Thyroid gland (tissue), 4 donors: ENCODE results near the gene TMEM144. TPM values are rescaled to one million over a fixed set of nuclear protein-coding genes. Genes with fewer than 3 reads are reported as not detected.

Experiments
- DNase-seq, 2 donors: peaks; one replicate each; pipeline ENCODE4 v3.0.0-alpha.2; 2019
- H3K27ac ChIP-seq, 3 donors: fragments of 200-600 bp; sonication (generic); 1 replicate in 2 of 3; 2 replicates in 1 of 3; pipeline ENCODE4 v1.5.1; 2016 to 2019; ENCODE audit warnings: mild to moderate bottlenecking in 1 of 3, moderate library complexity in 1 of 3
- H3K27me3 ChIP-seq: fragments of 200-600 bp; sonication (generic); one replicate; pipeline ENCODE4 v1.5.1; 2019
- H3K36me3 ChIP-seq, 2 donors: fragments of 200-600 bp; sonication (generic); one replicate each; pipeline ENCODE4 v1.5.1; 2016 to 2019
- H3K4me1 ChIP-seq, 2 donors: fragments of 200-600 bp; sonication (generic); one replicate each; pipeline ENCODE4 v1.5.1; 2017 to 2019
- H3K4me3 ChIP-seq, 3 donors: fragments of 200-600 bp; sonication (generic); replicated peaks in 1 of 3; 1 replicate in 2 of 3; 2 replicates in 1 of 3; pipeline ENCODE4 v1.5.1; 2016; ENCODE audit warnings: mild to moderate bottlenecking in 1 of 3
- H3K9me3 ChIP-seq: fragments of 200-600 bp; sonication (generic); one replicate; pipeline ENCODE4 v1.5.1; 2017
- POLR2A ChIP-seq, 2 donors: fragments of 450-650 bp; IDR thresholded peaks; one replicate each; pipeline ENCODE4 v1.6.1; 2017; ENCODE audit warnings: antibody characterized with exemption in 2 of 2, mild to moderate bottlenecking in 2 of 2, moderate library complexity in 1 of 2
- WGBS, 2 donors: methylation state at CpG; one replicate each; pipeline ENCODE4 v1.1.5; 2017; 5-methylcytosine and 5-hydroxymethylcytosine counted together
- intact Hi-C: fragments of 100-400 bp; cut with DNase I; formaldehyde crosslinking; loops from one replicate; pipeline ENCODE4 v1.15.1; 2023
- total RNA-seq, 4 donors: library from RNA; depleted of rRNA; stranded (reverse); fragments of >200 nt; gene quantifications; one replicate each; pipeline ENCODE4 v1.2.3, GENCODE V29; 2016
- TF ChIP-seq, protein P1 (sequence below), 6 experiments: fragments of 200-600 bp in 3 of 6; fragments of 450-650 bp in 3 of 6; sonication (generic) in 3 of 6; IDR thresholded peaks; one replicate each; pipeline ENCODE4 v1.5.1; 2016 to 2019; ENCODE audit warnings: antibody characterized with exemption in 6 of 6, mild to moderate bottlenecking in 2 of 6, inconsistent platforms in 1 of 6, moderate library complexity in 1 of 6

The TMEM144 gene
- total RNA-seq, 4 donors from 2014 or later, result 22.1 to 34.9 (median 29.6) TPM

DNA sequence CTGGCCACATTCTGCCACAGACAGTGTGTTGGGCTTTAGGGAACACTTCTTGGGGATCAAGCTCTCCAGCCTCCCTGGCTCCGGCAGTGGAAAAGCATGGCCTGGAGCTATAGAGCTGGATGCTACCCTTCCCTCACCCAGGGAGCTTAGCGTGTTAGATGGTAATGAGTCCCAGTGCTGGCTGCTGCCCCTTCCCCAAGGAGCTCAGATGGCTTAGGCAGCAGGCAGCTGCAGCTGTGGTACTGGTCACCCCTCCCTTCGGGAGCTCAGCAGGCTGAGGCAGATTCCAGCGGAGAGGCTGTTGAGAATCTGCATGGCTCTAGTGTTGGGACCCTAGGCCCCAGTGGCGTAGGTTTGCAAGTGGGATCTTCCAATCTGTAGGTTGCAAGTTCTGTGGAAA lies 19.5 kb downstream of the TMEM144 start:
- 70 to 100% methylated on average over 1 to 5 of the region's 5 CpGs for WGBS, 2 donors
- intact Hi-C loops, result no loop called here

DNA sequence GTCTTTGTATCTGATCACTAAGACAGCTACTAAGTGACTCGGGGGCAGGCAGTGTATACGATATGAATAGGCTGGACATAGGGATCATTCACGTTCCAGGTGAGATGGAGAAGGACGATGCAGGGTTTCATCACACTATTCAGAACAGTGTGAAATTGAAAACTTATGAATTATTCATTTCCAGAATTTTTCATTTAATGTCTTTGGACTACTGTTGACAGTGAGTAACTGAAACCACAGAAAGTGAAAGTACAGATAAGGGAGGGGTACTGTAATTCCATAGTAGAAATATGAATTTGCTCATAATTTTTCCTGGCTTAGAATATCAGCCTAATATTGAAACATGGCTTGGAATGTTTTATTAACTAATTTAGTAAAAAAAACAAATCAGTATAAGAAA lies 24.4 kb downstream of the TMEM144 start:
- Histone ChIP-seq H3K36me3 (no peaks in the 10 kb centered on the region), H3K9me3 (no peaks in the 10 kb centered on the region), H3K27me3 (no peaks in the 10 kb centered on the region), H3K4me3 (no peak overlapping the region), H3K27ac (no peak overlapping the region), H3K4me1 (no peaks in the 10 kb centered on the region)
- intact Hi-C loops, result no loop called here
- DNase-seq, result no peak
- no peak for TF ChIP-seq POLR2A (IDR thresholded peaks at IDR 0.05)
- TF ChIP-seq, protein P1, sequence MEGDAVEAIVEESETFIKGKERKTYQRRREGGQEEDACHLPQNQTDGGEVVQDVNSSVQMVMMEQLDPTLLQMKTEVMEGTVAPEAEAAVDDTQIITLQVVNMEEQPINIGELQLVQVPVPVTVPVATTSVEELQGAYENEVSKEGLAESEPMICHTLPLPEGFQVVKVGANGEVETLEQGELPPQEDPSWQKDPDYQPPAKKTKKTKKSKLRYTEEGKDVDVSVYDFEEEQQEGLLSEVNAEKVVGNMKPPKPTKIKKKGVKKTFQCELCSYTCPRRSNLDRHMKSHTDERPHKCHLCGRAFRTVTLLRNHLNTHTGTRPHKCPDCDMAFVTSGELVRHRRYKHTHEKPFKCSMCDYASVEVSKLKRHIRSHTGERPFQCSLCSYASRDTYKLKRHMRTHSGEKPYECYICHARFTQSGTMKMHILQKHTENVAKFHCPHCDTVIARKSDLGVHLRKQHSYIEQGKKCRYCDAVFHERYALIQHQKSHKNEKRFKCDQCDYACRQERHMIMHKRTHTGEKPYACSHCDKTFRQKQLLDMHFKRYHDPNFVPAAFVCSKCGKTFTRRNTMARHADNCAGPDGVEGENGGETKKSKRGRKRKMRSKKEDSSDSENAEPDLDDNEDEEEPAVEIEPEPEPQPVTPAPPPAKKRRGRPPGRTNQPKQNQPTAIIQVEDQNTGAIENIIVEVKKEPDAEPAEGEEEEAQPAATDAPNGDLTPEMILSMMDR (IDR thresholded peaks at IDR 0.05), result no peak
- 95% methylated on average over 4 of the region's 4 CpGs for WGBS, 2 donors

More for the DNA sequence above, 19.5 kb downstream of the TMEM144 start:
- TF ChIP-seq, protein P1 (IDR thresholded peaks at IDR 0.05), result no peak
- no peak for TF ChIP-seq POLR2A (IDR thresholded peaks at IDR 0.05)
- Histone ChIP-seq H3K27ac (no peak overlapping the region), H3K4me3 (no peak overlapping the region), H3K4me1 (no peaks in the 10 kb centered on the region), H3K9me3 (no peaks in the 10 kb centered on the region), H3K27me3 (no peaks in the 10 kb centered on the region), H3K36me3 (no peaks in the 10 kb centered on the region)
- no peak for DNase-seq

DNA sequence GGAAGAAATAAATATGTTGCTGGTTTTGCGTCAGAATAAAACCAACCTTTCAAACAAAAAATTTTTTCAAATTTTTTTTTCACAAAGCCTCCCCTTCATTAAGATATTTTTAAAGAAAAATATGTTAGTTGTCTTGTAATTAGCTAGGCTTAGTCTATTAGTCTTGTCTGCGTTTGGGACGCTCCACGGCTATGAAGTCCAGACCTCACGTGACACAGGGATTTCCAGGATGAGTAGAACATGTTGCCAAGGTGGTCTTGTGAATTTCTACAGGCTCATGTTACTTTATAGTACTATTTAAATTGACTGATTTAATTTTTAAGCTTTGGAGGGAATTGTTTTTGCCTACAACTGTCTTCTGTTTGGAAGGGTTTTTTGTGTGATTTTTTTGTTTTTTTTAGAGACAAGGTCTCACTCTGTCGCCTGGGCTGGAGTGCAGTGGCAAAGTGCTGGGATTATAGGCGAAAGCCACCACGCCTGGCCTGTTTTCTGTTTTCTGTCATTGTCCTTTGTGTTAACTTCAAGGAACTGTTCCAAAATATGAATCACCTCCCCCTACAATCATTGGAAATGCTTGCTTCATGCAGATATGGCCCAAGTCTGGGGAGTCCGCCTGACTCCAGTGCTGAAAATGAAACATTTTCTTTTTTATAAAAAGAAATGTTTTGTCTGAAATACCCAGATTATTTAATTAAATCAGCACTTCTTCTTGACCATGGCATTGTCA lies 26.2 kb downstream of the TMEM144 start:
- no peak overlapping the region for H3K27ac ChIP-seq
- no peak overlapping the region for H3K4me3 ChIP-seq
- H3K4me1 ChIP-seq, result no peaks in the 10 kb centered on the region
- H3K36me3 ChIP-seq, result no peaks in the 10 kb centered on the region
- H3K27me3 ChIP-seq, result no peaks in the 10 kb centered on the region
- 77 to 94% methylated on average over 9 of the region's 9 CpGs for WGBS, 2 donors
- no peaks in the 10 kb centered on the region for H3K9me3 ChIP-seq
- intact Hi-C loops, result no loop called here
- no peak for DNase-seq
- TF ChIP-seq POLR2A (IDR thresholded peaks at IDR 0.05), result no peak
- TF ChIP-seq, protein P1 (IDR thresholded peaks at IDR 0.05), result no peak

DNA sequence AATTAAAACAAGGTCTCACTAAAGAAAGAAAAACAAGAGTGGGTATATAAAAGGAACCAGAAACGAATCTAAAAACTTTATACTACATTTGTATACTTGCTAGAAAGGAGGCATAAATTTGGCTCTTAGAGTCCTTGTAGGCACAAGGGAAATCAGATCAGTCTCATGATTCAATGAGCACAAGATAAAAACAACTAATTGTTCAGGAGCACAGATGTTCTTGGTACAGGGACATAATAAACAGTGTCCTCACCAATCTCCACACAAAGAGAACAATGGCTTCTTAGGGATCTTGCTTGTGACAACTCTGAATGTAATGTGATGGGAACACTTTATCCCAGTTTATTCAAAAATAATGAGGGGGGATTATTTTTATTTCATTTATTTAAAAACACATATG lies 28.3 kb downstream of the TMEM144 start:
- Histone ChIP-seq H3K36me3 (no peaks in the 10 kb centered on the region), H3K9me3 (no peaks in the 10 kb centered on the region), H3K4me1 (no peaks in the 10 kb centered on the region), H3K27ac (no peak overlapping the region), H3K27me3 (no peaks in the 10 kb centered on the region), H3K4me3 (no peak overlapping the region)
- WGBS, 2 donors, result 89 to 90% methylated on average over 1 of the region's 1 CpG
- DNase-seq, result no peak
- no peak for TF ChIP-seq POLR2A (IDR thresholded peaks at IDR 0.05)
- TF ChIP-seq, protein P1 (IDR thresholded peaks at IDR 0.05), result no peak
- intact Hi-C loops, result no loop called here

DNA sequence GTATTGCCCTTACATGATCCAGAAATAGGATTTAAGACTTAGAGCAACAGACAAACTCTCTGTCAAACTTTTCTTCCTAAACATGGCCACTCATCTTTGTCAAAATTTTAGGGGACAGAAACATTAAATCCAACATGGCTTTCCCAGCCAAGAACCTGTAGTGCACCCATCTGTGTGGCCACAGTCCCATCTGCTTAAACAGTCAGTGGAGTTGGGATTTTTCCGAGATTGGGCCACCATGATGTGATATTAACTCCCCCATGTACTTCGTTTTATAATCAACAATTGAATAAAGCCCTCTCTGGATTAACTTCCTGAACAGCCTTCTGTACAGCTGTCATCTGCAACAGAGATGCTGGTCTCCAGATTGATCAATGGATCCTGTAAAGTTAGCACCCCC lies 28.9 kb downstream of the TMEM144 start:
- H3K9me3 ChIP-seq, result no peaks in the 10 kb centered on the region
- TF ChIP-seq, protein P1 (IDR thresholded peaks at IDR 0.05), result no peak
- no peak for TF ChIP-seq POLR2A (IDR thresholded peaks at IDR 0.05)
- H3K4me3 ChIP-seq, result no peak overlapping the region
- H3K4me1 ChIP-seq, result no peaks in the 10 kb centered on the region
- H3K27me3 ChIP-seq, result no peaks in the 10 kb centered on the region
- H3K27ac ChIP-seq, result no peak overlapping the region
- 92 to 96% methylated on average over 2 of the region's 2 CpGs for WGBS, 2 donors
- no peaks in the 10 kb centered on the region for H3K36me3 ChIP-seq
- no peak for DNase-seq
- intact Hi-C loops, result no loop called here
